Measurements from ENCODE around the gene AOPEP. TPM values are rescaled to one million over a fixed set of nuclear protein-coding genes. Genes with fewer than 3 reads are reported as not detected.

Gene AOPEP
- total RNA-seq, 1 donor from 2014 or later = 175 TPM

DNA sequence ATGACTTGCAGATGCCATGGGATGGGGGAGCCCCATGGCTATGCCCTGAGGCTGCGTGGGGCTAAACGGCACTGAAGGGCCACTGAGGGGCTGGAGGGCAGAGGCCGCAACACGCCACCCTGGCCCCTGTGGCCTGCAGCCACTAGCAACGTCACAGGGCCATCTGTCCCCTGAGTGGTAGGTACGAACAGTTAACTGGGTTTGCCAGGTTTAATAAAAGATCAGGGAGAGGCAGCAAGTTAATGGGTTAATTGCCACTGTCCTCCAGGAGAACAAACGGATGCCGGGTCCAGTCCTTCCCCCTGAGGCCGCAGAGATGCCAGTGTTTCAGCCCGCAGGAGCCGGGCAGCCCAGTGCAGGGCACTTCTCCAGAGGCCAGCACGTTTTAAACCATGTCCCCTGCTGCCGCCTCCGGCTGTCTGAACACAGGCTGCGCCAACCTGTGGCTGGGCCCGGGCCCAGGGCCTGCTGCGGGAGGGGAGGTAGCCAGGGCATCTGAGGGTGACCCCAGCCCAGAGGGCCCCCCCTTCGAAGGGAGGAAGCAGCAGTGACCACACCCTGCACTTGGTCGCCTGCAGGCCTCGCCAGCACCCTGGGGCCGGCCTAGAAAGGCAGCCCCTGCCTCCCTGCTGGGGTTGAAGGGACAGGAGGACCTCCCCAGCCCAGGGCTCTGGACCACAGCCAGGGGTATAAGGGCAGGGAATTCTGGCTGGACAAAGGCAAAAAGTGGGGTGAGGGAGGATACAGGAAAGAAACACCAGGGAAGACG is 363.7 kb downstream of the AOPEP start:
- DNase-seq = peak; percentile 70
- Histone ChIP-seq H3K4me1 (peaks cover 100% of the 10 kb centered on the region), H3K36me3 (peaks cover 36% of the 10 kb centered on the region), H3K27ac (replicated peaks) (peak overlapping the region; percentile 90), H3K4me3 (peak overlapping the region; percentile 5), H3K27me3 (ENCODE audit: low read depth) (no peaks in the 10 kb centered on the region), H3K9me3 (replicated peaks) (no peaks in the 10 kb centered on the region)
- intact Hi-C loops (cut with micrococcal nuclease) = no loop called here
- TF ChIP-seq, protein P1, sequence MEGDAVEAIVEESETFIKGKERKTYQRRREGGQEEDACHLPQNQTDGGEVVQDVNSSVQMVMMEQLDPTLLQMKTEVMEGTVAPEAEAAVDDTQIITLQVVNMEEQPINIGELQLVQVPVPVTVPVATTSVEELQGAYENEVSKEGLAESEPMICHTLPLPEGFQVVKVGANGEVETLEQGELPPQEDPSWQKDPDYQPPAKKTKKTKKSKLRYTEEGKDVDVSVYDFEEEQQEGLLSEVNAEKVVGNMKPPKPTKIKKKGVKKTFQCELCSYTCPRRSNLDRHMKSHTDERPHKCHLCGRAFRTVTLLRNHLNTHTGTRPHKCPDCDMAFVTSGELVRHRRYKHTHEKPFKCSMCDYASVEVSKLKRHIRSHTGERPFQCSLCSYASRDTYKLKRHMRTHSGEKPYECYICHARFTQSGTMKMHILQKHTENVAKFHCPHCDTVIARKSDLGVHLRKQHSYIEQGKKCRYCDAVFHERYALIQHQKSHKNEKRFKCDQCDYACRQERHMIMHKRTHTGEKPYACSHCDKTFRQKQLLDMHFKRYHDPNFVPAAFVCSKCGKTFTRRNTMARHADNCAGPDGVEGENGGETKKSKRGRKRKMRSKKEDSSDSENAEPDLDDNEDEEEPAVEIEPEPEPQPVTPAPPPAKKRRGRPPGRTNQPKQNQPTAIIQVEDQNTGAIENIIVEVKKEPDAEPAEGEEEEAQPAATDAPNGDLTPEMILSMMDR (IDR thresholded peaks at IDR 0.05; ENCODE audit: borderline replicate concordance) = peak; percentile 17

DNA sequence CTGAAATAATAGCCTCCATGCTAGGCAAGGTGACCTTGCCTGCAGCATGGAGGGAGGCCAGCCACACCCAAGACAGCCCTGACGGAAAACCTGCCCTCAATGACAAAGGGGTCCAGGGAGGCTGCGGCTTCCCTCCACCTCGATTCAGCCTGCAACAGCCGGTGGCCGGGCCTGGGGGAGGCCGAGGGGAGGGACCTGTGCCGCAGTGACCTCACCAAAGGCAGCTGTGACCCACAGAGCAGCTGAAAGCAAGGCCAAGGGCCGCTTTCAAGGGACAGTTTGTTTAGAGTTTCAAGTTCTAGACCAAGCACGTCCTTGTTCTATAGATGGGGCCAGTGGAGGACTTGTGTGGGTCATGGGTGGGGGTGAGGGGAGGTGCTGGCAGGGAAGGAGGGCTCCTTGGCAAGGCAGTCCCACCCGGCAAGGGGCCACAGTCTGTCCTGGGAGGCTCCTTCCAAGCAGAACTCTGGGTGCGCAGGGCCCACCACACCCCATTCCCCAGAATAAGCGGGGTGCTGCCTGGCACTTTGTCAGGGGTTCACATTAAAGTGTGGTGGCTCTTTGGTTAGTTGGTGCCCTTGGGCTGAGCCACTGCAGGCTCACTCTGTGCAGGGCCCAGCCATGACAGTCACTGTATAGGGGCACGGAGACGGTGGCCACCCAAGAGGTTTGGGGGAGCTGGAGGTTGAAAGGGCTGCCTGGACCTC is 364.5 kb downstream of the AOPEP start:
- peaks cover 100% of the 10 kb centered on the region for H3K4me1 ChIP-seq
- TF ChIP-seq, protein P1 (IDR thresholded peaks at IDR 0.05; ENCODE audit: borderline replicate concordance) = no peak
- no peaks in the 10 kb centered on the region for H3K9me3 ChIP-seq (replicated peaks)
- peak overlapping the region; percentile 90 for H3K27ac ChIP-seq (replicated peaks)
- H3K27me3 ChIP-seq (ENCODE audit: low read depth) = no peaks in the 10 kb centered on the region
- intact Hi-C loops (cut with micrococcal nuclease) = no loop called here
- H3K4me3 ChIP-seq = no peak overlapping the region
- peaks cover 28% of the 10 kb centered on the region for H3K36me3 ChIP-seq
- DNase-seq = no peak

DNA sequence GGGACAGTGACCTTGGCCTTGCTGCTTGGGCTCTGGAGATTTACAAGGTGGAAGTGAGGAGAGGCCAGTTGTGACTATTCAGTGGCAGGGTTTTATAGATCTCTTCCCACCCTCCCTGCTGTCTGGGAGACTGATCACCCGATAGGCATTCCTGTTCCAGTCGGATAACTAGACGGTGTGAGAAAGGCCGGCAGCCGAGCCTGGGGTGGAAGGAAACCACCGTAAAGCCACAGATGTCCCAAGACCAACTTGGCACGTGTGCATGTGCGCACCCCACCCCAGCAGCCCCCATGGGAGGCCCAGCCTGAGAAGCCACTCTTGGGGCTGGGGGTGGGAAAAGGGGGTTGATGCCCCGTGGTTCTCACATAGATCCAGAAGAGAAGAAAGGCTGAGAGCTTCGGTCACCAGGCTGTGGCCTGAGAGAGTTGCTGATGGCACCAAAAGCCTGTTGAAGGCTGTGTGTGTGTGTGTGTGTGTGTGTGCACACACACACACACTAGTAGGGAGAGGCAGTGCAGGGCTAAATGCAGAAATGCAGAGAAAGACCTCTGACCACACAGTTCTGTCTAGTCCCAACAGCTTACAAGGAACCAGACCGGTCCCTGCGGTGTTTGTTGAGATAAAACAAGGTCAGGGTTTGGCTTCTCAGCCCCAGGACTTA is 365.2 kb downstream of the AOPEP start:
- H3K4me3 ChIP-seq = no peak overlapping the region
- no peak for DNase-seq
- H3K27ac ChIP-seq (replicated peaks) = peak overlapping the region; percentile 90
- H3K36me3 ChIP-seq = peaks cover 21% of the 10 kb centered on the region
- no peaks in the 10 kb centered on the region for H3K27me3 ChIP-seq (ENCODE audit: low read depth)
- TF ChIP-seq, protein P1 (IDR thresholded peaks at IDR 0.05; ENCODE audit: borderline replicate concordance) = no peak
- H3K9me3 ChIP-seq (replicated peaks) = no peaks in the 10 kb centered on the region
- peaks cover 99% of the 10 kb centered on the region for H3K4me1 ChIP-seq
- intact Hi-C loops (cut with micrococcal nuclease) = no loop called here

DNA sequence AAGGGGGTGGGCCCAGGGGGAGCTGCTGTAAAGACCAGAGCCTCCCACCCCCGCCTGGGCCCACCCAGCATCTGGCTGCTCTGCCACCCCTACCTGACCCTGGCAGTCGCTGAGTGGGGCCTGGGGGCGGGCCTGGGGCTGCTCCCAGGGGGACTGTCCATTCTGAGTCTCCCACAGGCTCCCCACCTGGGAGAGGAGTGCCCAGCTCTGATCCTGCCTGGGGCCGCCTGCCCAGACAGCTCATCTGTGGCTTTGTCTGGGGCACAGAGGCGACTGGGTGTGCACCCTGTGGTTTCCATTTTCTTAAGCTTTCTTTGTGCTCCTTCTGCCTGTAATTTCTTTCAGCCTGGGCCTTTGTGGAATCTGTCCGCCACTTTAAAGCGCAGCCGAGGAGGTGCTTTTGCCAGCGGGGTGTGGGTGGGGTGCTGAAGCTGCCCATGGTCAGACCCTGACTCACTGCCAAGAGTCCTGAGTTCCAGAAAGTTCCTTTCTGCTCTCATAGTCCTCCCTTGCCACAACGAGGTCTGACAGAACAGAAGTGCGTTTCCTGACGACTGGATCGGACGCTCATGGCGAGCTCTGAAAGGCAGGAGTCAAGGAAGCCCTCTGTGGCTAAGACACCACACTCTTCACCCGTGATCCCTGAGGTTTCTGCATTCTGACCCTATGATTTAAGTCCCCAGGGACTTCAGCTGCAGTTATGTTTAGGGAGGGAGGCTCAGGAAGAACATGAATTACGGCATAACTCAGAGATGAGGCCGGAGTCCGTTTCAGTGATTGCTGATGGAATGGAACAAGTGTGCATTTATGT is 366.0 kb downstream of the AOPEP start:
- Histone ChIP-seq H3K36me3 (peaks cover 14% of the 10 kb centered on the region), H3K27me3 (ENCODE audit: low read depth) (no peaks in the 10 kb centered on the region), H3K9me3 (replicated peaks) (no peaks in the 10 kb centered on the region), H3K4me1 (peaks cover 98% of the 10 kb centered on the region), H3K27ac (replicated peaks) (peak overlapping the region; percentile 90), H3K4me3 (no peak overlapping the region)
- DNase-seq = no peak
- TF ChIP-seq, protein P1 (IDR thresholded peaks at IDR 0.05; ENCODE audit: borderline replicate concordance) = no peak
- intact Hi-C loops (cut with micrococcal nuclease) = no loop called here

DNA sequence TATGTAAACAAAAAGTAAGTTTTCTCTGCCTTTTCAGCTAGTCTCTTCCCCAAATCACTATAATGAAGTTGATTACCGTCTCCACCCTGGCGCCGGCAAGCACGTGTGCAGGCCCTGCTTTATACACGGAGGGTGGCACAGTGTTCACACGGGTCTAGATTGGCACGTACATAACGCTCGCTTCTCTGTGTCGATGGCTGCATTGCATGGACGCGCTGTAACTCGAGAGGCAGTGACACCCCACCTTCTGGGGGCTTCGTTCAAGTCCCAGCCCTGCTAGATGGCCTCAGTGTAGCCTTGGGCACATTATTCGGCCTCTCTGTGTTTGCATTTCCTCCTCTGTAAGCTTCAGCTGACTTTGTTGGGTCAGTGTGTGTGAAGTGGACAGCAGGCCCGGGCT is 367.1 kb downstream of the AOPEP start:
- H3K27me3 ChIP-seq (ENCODE audit: low read depth) = no peaks in the 10 kb centered on the region
- no peaks in the 10 kb centered on the region for H3K9me3 ChIP-seq (replicated peaks)
- no peak overlapping the region for H3K4me3 ChIP-seq
- DNase-seq = no peak
- peak overlapping the region; percentile 90 for H3K27ac ChIP-seq (replicated peaks)
- peaks cover 98% of the 10 kb centered on the region for H3K4me1 ChIP-seq
- TF ChIP-seq, protein P1 (IDR thresholded peaks at IDR 0.05; ENCODE audit: borderline replicate concordance) = no peak
- H3K36me3 ChIP-seq = peaks cover 8% of the 10 kb centered on the region
- intact Hi-C loops (cut with micrococcal nuclease) = no loop called here
